Stimulated activated CD4-positive, alpha-beta T cell treated with anti-CD3 and anti-CD28 coated beads, Interleukin-15, amount 100 ng/mL, for 48 hours (primary cell): Measurements from ENCODE around the gene DNALI1.
"Not testable (repeated sequence)": the region's sequence is repeated elsewhere in the genome, so short reads cannot be mapped to it uniquely, and the experiment has no call there.

Experiments
- DNase-seq, 2 donors: peaks; one replicate each; pipeline ENCODE4 v3.0.0-alpha.2; 2020; ENCODE audit warnings: low read depth in 2 of 2

DNALI1 gene

DNA sequence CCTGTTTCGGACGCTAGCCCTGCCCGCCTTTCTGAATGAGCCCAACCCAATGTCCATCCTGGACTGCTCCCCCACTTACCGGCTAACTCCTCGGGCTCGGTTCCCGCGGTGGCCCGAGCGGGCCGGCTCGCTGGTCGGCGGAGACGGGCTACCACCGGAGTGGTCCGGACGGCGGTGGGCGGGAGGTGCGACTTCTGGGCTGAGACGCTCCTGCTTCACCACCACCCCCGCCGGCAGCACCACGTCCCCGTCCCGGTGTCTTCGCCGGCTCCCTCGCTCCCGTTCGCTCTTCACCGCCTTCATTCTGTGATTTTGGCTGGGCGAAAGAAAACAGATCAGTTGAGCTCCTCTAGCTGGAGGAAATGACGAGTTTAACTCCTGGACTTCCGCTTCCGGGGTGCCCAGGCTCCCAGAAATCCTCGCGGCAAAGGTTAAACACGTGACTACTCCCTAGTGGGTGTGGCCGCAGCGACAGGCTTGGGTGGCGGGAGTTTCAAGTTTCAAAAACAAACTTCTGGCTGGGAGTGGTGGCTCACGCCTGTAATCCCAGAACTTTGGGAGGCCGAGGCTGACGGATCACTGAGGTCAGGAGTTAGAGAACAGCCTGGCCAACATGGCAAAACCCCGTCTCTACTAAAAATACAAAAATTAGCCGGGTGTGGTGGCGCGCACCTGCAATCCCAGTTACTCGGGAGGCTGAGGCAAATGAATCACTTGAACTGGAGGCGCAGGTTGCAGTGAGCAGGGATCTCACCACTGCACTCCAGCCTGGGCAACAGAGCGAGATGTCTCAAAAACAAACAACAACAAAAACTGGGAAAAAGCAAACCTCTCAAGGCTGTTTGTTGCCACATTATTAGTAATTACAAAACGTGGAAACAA is 2.6 kb upstream of the DNALI1 start, which contains the start of gene SNIP1:
Gene SNIP1, minus strand, starts transcription at position 367 of the 882 bp plus-strand sequence. Its CDS starts 64 bp downstream, at position 303.
- DNase-seq = peak; percentile 80 to 84

DNA sequence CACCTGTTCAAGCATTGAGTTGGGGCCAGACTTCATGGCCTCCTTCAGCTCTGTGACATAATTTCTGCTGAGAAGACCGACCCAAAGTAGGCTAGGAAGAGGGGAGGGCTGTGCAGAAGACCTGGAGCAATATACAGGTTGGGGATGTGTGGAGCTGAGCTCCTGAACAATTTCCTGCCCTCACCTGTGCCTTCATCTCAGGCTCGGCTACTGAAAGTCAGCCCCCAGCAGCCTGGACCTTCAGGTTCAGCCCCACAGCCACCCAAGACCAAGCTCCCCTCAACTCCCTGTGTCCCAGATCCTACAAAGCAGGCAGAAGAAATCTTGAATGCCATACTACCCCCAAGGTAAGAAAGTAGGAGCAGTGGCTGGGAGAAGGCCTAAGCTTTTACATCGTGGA is 662 bp downstream of the DNALI1 start:
- DNase-seq = no peak

DNA sequence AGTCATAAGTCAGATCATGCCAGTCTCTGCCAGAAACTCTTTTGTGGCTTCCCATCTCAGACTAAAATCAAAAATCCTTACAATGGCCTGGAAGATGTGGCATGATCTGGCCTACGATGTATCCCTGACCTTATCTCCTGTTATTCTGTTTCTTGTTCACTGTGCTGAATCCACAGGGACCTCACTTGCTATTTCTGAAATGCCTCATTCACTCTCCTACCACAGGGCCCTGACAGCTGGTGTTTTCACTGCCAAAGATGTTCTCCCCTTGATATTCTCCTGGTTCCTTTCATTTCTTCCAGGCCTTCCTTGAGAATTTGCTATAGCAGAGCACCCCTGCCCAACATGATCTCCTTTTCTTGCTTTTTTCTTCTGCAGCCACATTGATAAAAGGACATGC is 1.7 kb downstream of the DNALI1 start:
- no peak for DNase-seq

DNA sequence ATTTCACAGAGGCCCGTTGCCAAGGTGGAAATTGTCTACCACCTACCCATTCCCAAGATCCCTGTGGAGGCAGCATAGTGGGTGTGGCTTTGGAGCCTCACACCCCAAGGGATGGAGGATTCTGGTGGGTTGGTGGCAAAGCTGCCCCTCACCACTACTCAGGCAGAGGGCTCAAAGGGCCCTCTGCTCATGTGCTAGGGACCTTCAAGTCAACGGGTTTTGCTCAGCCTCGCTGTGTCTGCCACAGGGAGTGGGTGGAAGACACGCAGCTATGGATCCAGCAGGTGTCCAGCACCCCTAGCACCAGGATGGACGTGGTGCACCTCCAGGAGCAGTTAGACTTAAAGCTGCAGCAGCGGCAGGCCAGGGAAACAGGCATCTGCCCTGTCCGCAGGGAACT is 2.3 kb downstream of the DNALI1 start:
- DNase-seq = no peak

DNA sequence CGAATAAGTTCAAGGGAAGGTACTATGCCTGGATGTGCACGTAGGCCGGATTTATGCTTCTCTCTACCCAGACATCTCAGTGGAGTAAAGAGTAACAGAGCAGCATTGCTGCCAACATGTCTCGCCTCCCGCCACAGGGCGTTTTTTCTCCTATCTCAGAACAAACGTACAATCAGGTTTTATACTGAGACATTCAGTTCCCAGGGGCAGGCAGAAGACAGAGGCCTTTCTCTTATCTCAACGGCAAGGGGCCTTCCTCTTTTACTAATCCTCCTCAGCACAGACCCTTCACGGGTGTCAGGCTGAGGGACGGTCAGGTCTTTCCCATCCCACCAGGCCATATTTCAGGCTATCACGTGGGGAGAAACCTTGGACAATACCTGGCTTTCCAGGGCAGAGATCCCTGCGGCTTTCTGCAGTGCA is 3.2 kb downstream of the DNALI1 start:
- DNase-seq = not testable (repeated sequence)

DNA sequence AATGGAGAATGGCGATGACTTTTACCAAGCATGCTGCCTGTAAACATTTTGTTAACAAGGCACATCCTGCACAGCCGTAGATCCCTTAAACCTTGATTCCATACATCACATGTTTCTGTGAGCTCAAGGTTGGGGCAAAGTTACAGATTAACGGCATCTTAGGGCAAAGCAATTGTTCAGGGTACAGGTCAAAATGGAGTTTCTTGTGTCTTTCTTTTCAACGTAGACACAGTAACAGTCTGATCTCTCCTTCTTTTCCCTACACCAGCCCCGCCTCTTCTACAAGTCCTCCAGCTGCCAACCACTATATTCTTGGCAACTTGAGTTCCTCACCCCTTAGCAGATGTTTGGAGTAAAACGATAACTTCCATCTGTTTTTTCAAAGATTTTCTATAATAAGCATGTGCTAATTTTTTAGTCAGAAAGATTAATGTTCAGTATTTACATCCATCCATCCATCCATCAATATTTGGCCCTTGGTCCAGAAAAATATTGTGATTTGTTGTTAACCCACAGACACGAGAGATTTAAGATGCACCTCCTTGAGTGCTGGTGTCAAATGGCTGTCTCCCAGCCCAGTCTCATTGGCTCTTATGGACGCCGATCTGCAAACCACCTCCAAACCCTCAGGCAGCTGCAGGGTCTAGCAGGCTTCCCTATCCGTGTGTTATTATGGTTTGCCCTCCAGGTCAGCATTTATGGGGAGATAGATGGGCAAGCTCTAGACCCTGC is 3.8 kb downstream of the DNALI1 start:
- no peak for DNase-seq

DNA sequence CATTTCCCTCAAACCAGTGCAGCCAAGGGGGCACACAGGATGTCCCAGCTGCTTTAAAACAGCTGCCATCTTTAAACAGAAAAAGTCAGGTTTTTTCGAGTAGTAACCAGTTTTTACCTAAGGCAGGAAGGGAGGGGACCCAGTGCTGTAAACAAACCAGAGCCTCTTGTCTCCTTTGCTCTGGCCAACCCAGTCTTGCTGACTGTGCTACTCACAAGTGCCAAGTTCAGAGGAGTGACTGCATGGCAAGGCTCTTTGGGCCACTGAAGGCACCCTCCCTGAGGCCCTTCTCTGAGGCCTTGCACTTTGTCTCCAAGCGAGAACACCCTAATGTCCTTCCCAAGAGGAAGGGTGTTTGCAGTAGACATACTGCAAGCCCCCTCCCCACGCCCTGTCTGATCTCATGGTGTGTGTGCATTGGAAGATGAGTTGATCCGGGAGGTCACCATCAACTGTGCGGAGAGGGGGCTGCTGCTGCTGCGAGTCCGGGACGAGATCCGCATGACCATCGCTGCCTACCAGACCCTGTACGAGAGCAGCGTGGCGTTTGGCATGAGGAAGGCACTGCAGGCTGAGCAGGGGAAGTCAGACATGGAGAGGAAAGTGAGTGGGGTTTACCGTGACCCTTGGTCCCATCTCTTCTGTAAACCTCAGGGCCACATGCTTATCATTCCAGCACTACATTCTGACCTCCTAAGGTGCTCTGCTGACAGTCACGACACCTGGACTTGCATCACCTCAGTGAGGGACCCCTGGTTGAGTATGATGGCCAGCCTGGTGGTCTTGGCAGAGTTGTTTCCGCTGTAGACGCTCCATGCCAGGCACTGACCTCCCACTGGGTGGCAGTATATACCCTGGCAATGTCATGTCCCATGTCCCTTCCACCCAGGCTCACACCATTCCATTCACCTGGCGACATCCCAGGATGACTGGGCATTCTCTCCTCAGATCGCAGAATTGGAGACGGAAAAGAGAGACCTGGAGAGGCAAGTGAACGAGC is 4.7 kb downstream of the DNALI1 start:
- DNase-seq = no peak

DNA sequence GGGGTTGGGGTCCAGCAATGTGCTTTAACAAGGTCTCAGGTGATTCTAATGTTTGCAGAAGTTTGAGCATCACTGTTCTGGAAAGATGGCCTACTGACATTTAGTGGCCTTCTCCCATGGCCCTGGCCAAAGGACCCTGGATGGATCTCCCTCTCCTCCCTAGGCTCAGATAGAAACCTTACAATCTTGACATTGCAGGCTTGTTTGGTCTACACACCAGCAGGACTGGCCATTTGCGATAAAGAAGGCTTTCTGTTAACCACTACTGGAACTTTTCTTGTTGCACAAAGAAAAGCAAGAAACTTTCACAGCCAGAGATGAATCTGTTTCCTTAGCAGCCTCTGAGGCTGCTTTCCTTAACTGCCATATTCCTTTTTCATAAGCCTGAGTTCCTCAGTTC is 6.2 kb downstream of the DNALI1 start:
- DNase-seq = no peak

DNA sequence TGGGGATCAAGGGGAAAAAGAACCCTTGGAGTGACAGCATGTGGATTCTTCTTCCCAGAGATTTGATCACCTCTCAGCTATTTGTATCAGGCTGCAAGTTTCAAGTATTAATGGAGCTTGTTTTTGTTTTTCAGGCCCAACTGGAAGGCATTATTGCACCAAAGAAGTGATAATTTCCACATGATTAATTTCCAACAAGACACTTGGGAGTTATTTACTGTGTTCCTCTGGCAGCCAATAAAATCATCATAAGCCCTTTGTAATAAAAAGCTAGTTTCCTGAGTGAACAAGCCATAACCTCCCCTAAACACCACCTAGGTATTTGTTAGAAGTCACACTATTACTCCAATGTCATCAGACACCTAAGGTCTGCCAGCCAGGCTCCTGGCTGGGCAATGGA is 8.2 kb downstream of the DNALI1 start:
- DNase-seq = no peak

DNA sequence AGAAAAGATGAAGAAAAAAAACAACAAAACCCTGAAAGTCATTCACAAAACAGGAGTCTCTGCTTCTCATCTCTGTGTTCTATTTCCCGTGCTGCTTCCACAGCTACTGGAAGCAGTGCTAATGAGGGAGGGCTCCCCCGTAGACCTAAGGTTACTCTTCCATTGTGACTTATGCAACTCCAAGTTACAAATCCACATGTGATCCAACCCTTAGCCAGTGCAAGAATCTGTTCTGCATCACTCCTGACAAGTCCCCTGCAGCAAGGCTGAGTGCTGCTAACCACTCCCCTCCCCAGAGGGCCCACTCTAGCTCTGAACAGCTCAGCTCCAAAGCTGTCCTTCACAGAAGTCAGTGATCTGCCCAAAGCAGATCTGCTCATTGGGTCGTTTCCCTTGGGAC is 10.3 kb downstream of the DNALI1 start:
- no peak for DNase-seq

DNA sequence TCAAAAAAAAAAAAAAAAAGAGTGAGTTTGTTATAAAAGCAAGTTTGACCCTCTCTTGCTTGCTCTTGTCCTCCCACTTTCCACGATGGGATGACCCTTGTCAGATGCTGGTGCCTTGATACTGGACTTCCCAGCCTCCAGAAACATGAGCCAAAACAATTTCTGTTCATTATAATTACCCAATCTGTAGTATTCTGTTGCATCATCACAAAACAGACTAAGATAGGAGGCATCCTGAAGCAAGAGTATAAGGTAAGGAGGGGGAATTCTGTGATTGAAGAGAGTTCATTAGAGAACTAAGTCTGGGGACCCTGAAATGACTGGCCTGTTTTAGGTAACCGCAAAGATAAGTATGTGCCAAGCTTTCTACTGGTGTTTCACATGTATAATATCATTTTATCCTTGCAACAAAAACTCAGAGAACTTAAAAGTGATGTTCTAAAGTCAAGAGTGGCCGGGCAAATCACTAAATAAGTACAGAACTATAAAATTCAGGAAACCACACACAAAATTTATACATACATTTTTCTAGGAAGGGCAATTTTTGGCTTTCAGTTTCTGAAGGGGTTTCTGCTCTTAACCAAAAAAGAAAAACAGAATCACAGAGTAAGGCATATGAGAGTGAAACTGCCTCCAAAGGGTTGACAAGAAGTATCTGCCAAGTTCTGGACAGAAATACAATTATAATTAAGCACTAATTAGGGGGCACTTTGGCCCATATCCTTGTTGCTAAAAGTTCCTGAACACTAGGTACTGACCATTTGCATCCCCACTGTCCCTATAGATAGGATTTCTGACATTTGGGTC is 14.0 kb downstream of the DNALI1 start:
- no peak for DNase-seq

DNA sequence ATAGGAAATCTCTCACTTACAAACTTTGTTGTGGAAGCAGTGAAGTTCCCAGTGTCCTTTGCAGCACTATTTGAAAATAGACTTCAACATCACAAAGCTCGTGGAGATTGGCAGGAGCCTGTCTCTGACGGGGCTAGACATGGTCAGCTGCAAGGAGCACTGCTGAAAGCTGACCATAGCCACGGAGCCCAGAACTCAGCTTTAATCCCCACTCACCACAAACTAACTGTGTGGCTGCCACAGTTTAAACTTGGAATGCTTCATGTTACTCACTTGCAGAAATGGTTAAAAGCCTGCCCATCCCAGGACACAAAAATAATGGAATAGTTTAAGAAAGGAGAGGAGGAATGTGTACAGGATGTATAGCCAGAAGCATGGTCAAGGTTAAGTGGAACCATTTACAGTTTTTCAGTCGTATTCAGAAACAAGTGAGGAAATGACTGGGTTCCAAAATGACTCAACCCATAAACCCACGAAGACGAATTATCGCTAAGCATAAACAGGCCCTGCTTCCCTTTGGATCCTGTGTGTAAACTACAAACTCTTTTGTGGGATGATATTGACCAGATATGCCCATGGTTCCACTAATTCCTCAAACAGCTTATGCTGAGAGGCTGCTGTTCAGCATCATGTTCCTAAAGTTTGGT is 18.2 kb downstream of the DNALI1 start:
- DNase-seq = no peak

DNA sequence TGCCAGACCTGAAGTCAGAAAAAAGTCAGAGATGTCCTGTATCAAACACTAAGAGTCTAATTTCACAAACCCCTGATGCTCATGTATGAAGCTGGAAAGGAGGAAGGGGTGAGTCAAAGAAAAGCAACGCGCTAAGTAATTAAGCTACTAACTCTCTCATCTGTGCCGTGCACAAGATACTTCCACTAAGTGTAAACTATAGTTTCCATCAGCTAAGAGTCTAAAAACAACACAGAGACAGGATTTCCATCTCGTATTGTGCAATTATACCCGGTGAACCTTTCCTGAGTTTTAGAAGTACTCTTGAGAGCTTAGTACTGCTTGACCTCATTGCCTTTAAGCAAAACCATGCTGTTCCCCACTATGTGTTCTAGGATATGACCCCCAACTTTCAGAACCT is 19.0 kb downstream of the DNALI1 start:
- DNase-seq = no peak

DNA sequence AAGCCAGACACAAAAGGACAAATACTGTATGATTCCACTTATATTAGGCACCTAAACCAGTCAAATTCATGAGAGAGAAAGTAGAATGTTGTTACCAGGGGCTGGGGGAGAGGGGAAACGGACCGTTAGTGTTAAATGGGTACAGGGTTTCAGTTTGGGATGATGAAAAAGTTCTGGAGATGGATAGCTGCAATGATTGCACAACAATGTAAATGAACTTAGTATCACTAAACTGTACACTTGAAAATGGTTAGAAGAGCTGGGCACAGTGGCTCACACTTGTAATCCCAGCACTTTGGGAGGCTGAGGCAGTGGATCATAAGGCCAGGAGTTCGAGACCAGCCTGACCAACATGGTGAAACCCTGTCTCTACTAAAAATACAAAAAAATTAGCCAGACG is 27.8 kb downstream of the DNALI1 start:
- not testable (repeated sequence) for DNase-seq

DNA sequence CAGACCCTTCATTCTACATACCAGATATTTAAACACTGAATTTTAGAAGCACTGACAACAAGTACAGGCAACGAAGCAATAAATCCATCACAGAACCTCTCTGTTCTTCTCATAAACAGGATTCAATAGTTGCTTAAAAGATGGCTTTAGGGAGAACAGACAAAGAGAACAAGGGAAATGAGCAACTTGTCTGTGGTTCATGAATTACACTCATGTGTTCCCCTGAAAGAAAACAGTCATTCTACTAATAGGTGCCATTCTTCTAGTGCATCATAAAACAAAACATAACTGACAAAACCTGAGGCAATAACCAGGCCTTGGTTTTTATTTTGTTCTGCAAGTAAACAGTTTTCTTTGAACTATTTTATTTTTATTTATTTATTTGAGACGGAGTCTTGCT is 32.2 kb downstream of the DNALI1 start:
- DNase-seq = no peak

DNA sequence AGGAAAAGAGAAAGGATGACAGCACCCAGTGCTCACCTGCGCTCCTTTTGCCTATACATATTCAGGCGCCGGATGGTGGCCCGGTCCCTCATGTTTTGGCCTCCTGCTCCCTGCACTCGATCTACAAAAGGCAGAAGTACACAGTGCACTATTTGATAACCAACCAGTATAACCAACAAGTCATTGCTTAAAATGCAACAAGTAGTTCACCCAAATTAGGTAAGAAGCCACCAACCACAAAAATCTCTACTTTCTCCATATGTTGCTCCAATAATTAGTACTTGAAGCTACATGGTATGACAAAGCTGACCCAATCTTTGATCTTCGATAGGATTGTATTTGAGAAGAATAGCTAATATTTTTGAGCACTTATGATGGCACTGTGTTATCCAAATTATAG is 37.0 kb downstream of the DNALI1 start:
- no peak for DNase-seq

DNA sequence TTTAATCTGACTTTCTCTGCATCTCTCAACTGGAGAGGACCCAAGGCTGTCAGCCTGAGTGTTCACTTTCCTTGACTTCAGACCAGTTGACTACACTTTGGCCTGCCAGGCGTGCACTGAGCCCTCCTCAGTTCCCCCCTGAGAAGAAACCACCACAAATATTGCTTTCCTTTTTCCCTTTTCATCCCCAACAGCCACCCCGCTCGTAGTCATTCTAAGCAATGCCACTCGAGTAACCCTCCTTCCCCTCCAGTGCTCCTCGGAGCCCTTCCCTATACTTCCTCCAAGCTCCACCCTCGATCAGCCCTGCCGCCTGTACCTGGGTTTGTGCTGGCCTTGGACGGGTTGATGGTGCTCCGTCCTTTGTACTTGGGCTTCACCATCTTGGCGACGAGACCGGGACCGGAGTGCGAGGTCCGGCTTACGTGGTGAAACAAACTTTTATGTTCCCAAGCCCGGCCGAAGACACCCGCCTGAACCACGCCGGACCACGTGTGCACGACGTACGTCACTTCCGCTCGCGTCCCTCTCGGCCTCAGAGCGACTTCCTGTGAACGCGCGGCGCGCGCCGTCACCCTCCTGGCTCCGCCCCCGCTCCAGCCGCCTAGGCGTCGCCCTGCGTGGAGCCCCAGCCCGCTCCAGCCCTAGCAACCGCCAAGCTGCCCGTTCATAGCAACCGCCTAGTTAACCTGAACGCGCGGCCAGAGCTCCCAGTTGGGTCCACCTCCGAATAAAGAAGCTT is 38.9 kb downstream of the DNALI1 start, which contains the start of gene GNL2:
Gene GNL2, minus strand, starts transcription at position 498 of the 742 bp plus-strand sequence. Its CDS starts 115 bp downstream, at position 383.
- peak; percentile 95 to 96 for DNase-seq

DNA sequence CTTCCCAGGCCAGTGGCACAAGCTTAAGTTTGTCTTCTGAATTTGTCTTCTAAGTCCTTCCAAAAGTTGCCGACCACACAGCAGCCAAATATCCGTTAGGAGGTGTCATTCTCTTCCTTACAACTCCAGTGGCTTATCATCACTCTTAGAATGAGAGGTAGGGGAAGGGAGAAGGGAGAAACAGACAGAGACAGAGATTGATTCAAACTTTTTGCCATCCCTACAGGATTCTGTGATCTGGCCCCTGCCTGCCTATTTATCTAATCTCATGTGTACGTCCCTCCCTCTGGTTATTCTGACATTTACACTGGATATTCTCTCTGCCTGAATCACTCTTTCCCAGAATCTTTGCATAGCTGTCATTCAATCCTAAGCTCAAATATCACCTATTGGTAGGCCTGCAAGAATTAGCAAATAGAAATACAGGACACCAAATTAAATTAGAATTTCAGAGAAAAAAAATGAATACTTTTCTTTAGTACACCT is 39.5 kb downstream of the DNALI1 start:
- no peak for DNase-seq

DNA sequence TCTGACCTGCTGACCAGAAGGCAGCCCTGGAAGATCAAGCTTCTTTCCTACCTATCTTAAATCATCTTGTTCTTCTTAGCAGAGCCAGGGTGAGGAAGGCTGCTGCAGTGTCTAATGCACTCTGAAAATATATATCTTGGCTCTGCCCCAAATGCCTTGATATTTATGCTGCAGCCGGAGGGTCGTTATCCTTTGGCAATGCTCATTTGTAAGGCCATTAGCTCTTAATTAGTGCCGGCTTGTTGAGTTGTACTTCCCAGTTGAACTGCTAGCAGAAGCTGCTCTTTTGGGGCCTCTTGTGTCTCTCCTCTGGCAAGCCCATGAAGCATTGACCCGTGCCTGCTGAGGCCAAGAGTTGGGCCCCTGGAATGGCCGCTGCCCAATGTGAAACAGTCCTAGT is 43.2 kb downstream of the DNALI1 start:
- DNase-seq = no peak
